KOPT-K1 (cell line): ENCODE measurements around the gene TAF1A.
A peak's percentile ranks its signal among the peaks of the same experiment; 100 is the strongest.

Source experiments
- H3K27ac ChIP-seq: fragments of 200-600 bp; sonication (generic); 2 replicates; pipeline ENCODE4 v1.5.1; 2016; ENCODE audit warnings: antibody characterized with exemption, mild to moderate bottlenecking, low read depth, low read length; ENCODE audit not compliant: poor library complexity, severe bottlenecking
- H3K36me3 ChIP-seq: fragments of 200-600 bp; sonication (generic); 2 replicates; pipeline ENCODE4 v1.5.1; 2017; ENCODE audit warnings: antibody characterized with exemption, mild to moderate bottlenecking, low read length, moderate library complexity; ENCODE audit not compliant: insufficient read depth
- H3K9me3 ChIP-seq: fragments of 200-600 bp; sonication (generic); 2 replicates; pipeline ENCODE4 v1.5.1; 2017; ENCODE audit warnings: antibody characterized with exemption, low read length, mild to moderate bottlenecking; ENCODE audit not compliant: insufficient read depth, poor library complexity, severe bottlenecking

TAF1A gene

GRCh38 chr1:222589462-222590302 lies at the start of gene TAF1A:
TSS of gene TAF1A (minus strand) at chr1:222589933.
- H3K27ac ChIP-seq = peak within 1 kb of the TSS; percentile 69
- H3K36me3 ChIP-seq = peaks cover 34% of the 10 kb centered on the region
- no peaks in the 10 kb centered on the region for H3K9me3 ChIP-seq

DNA sequence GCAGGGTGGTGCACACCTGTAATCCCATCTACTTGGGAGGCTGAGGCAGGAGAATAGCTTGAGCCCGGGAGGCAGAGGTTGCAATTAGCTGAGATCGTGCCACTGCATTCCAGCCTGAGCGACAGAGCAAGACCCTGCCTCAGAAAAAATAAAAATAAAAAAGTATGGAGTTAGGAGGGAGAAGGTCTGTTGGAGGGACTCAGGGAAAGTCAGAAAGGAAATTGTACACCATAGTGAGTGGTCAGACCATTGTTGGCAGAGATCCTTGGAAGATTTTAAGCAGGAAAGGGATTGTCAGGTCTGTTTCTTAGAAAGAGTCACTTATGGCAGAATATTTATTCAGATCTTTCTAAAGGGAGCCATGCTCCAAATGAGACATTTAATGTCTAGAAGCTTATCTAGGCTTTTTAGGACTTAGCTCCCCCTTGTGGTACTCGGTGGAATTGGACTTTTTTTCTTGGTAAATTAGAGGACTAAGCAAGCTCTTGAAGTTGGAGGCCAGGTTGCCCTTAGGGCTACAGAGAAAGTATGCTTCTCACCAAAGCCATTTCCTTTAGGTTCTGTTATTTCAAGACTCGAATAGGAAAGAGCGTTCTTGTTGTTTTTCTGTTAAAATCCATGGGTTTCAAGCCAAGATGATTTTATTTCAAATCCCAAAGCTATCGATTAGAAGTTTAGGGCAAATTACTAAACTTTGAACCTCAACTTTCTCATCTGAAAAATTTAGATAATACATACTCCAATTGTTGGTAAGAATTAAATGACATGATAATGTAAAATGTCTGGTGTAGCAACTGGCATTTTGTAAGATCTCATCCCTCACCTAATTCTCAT lies 44.7 kb upstream of the TAF1A start:
- Histone ChIP-seq H3K27ac (no peak overlapping the region), H3K9me3 (no peaks in the 10 kb centered on the region), H3K36me3 (peaks cover 82% of the 10 kb centered on the region)

DNA sequence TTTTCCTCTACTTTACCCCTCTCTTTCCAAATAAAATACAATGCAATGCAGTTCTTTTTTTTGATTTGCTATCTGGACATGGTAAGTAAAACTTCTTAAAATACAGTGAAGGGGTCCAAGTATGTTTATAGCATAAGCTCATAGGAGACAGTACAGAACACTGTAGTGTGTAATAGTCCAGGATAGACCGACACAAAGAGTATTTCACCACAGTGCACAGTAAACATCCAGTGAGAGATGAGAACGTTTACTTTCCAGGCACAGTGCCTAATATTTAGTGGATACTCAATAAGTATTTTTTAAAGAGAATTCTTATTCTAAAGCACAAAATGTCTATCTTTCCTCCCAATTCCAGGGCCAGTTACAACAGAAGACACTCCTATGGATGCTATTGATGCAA lies 43.0 kb upstream of the TAF1A start:
- no peaks in the 10 kb centered on the region for H3K9me3 ChIP-seq
- H3K36me3 ChIP-seq = peaks cover 83% of the 10 kb centered on the region
- H3K27ac ChIP-seq = no peak overlapping the region

GRCh38 chr1:222631611-222632208 lies 42.0 kb upstream of the TAF1A start:
- Histone ChIP-seq H3K36me3 (peaks cover 84% of the 10 kb centered on the region), H3K9me3 (no peaks in the 10 kb centered on the region), H3K27ac (no peak overlapping the region)

GRCh38 chr1:222629921-222630535 lies 40.3 kb upstream of the TAF1A start:
- Histone ChIP-seq H3K27ac (no peak overlapping the region), H3K36me3 (peaks cover 92% of the 10 kb centered on the region), H3K9me3 (no peaks in the 10 kb centered on the region)

GRCh38 chr1:222627232-222627631 lies 37.5 kb upstream of the TAF1A start:
- Histone ChIP-seq H3K36me3 (peaks cover 96% of the 10 kb centered on the region), H3K27ac (no peak overlapping the region), H3K9me3 (no peaks in the 10 kb centered on the region)

GRCh38 chr1:222624214-222624613 lies 34.5 kb upstream of the TAF1A start:
- no peak overlapping the region for H3K27ac ChIP-seq
- H3K36me3 ChIP-seq = peaks cover 72% of the 10 kb centered on the region
- H3K9me3 ChIP-seq = no peaks in the 10 kb centered on the region

DNA sequence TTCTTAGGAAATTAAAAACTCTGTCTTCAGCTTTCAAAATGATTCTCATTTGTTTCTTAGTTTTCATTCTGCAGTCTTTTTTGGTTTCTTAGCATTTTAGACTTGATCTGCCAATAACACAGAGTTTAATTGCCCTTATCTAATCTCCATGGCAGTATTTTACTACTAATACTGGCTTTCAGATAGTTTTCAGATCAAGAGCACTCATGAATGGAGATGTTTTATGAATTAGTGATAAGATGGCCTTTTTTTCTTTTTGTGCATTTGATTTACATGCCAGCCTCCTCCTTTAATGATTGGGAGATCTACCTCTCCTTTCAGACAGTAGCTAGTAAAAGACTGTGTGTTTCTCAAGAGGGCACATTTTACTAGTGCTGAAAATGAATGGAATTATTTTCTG lies 33.7 kb upstream of the TAF1A start:
- no peak overlapping the region for H3K27ac ChIP-seq
- peaks cover 65% of the 10 kb centered on the region for H3K36me3 ChIP-seq

DNA sequence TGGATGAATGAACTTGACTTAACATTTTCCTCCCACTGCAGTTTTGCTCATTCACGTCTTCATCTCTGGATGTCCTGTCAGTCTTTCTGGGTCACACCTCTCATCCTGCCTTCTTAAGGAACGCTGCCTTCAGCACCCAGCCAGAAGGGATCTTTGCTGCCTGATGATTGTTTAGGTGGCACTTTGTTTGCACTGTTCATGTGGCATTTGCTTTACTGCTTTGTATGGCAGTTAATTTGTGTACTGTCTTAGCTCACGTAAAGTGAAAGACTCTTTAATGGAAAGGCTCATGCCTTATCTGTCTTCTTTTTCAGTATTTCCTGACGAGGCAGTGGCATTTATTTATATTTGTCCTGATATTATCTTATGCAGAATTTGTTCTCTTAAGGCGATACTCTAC lies 33.0 kb upstream of the TAF1A start:
- Histone ChIP-seq H3K36me3 (peaks cover 58% of the 10 kb centered on the region), H3K27ac (no peak overlapping the region), H3K9me3 (no peaks in the 10 kb centered on the region)

More for the DNA sequence above, 33.7 kb upstream of the TAF1A start:
- H3K9me3 ChIP-seq = no peaks in the 10 kb centered on the region

GRCh38 chr1:222620566-222620965 lies 30.8 kb upstream of the TAF1A start:
- Histone ChIP-seq H3K36me3 (peaks cover 36% of the 10 kb centered on the region), H3K9me3 (no peaks in the 10 kb centered on the region), H3K27ac (no peak overlapping the region)

- H3K9me3 ChIP-seq = no peaks in the 10 kb centered on the region
- H3K27ac ChIP-seq = peak overlapping the region; percentile 61
- peaks cover 22% of the 10 kb centered on the region for H3K36me3 ChIP-seq
Measured at GRCh38 chr1:222618880-222619596, 29.3 kb upstream of the TAF1A start.

DNA sequence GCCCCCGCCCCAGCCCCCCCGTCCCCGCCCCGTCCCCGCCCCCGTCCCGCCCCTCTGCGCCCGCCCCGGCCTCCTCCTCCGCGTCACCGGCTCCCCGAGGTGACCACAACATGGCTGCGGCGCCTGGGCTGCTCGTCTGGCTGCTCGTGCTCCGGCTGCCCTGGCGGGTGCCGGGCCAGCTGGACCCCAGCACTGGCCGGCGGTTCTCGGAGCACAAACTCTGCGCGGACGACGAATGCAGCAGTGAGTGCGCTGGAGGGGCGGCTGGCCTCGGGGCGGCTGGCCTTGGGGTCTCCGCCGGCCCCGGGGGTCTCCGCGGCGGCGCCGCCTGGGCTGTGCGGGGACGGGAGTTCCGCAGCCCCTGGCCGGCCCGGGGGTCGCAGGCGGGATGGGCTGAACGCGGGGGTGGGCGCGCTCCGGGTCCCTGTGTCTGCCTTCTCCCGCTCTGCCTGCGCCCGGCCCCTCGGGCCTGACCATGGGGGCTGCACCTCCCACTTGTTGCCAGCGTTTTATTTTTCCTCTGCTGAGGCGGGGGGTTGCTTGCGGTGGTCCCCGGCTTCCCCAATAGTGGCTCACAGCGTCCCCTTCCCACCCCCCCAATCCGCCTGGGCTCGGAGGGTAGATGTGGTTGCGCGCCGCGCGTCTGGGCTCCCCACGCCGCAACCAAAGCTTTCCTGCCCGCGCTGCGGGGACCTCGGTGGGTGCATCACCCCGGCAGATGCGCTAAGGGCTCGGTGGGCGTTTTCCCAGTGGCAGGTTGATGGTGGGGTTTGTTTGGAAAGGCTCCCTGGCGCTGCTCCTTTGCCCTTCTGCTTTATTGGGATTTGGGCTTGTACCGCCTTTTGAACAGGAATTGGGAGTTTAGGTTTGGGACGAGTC lies 28.5 kb upstream of the TAF1A start, which contains the start of gene MIA3:
TSS of gene MIA3 (plus strand) at position 97 of the 879 bp plus-strand sequence. CDS start at position 111, 14 bp downstream.
- no peaks in the 10 kb centered on the region for H3K9me3 ChIP-seq
- peak within 1 kb of the TSS; percentile 61 for H3K27ac ChIP-seq
- peaks cover 14% of the 10 kb centered on the region for H3K36me3 ChIP-seq

DNA sequence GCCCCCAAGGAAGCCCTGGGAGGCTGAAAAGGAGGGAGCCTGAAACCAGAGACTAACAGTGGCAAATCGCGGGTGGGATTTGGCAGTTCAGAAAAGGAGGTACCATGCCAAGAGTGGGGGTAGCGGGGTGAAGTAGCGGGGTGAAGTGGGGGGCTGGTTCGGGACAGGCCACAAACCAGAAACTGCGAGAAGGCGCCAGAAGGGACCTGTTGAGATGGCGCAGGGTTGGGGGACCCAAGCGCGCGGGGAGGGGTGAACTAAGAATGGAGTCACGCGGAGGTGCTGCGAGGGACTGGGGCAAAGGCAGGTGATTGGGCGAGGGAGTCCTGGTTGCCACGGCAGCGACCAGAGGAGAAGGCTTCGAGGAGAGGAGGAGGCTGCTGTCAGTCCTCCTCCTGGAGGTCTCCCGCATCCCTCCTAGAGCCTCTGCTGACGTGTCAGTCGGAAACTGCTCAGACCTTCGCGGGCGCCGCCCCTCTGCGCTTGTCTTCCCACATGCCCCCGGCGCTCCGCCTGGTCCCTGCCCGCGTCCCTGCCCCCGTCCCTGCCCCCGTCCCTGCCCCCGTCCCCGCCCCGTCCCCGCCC lies 27.7 kb upstream of the TAF1A start:
- H3K36me3 ChIP-seq = peaks cover 6% of the 10 kb centered on the region
- H3K27ac ChIP-seq = peak overlapping the region; percentile 51
- no peaks in the 10 kb centered on the region for H3K9me3 ChIP-seq
